Body of pancreas (tissue), 4 donors: ENCODE results near the gene EPB41L3.

Source experiments
- CTCF ChIP-seq, 7 experiments: fragments of 450-650 bp in 4 of 7; fragments of 200-600 bp in 3 of 7; sonication (generic) in 3 of 7; IDR thresholded peaks; one replicate each; pipeline ENCODE4 v1.5.1; 2016 to 2019; ENCODE audit warnings: antibody characterized with exemption in 7 of 7
- POLR2A ChIP-seq, 3 donors: fragments of 450-650 bp; IDR thresholded peaks; one replicate each; pipeline ENCODE4 v1.6.1; 2016; ENCODE audit warnings: antibody characterized with exemption in 3 of 3, mild to moderate bottlenecking in 2 of 3

- TF ChIP-seq POLR2A (IDR thresholded peaks at IDR 0.05) (no peak), CTCF (IDR thresholded peaks at IDR 0.05) (no peak)
Measured at GRCh38 chr18:5513947-5514346, 29.9 kb downstream of the EPB41L3 start.
